ENCODE data around the gene CDH26.
A peak's percentile ranks its signal among the peaks of the same experiment; 100 is the strongest.

Gene CDH26

GRCh38 chr20:59987135-59987534 lies 28.9 kb downstream of the CDH26 start:
- DNase-seq: no peak

- peak; percentile 33 for DNase-seq
Observed at GRCh38 chr20:59988141-59988540, 29.9 kb downstream of the CDH26 start.

- peak; percentile 39 for DNase-seq
Observed at GRCh38 chr20:59992526-59993084, 34.4 kb downstream of the CDH26 start.

GRCh38 chr20:59993736-59994430 lies 35.7 kb downstream of the CDH26 start:
- DNase-seq: no peak

- no peak for DNase-seq
Observed at GRCh38 chr20:59994697-59995122, 36.5 kb downstream of the CDH26 start.

- DNase-seq: no peak
Observed at GRCh38 chr20:59996108-59996507, 37.9 kb downstream of the CDH26 start.

- DNase-seq: no peak
Observed at GRCh38 chr20:59997896-59998295, 39.7 kb downstream of the CDH26 start.

GRCh38 chr20:59999502-59999901 lies 41.3 kb downstream of the CDH26 start:
- no peak for DNase-seq

GRCh38 chr20:60000271-60001042 lies 42.2 kb downstream of the CDH26 start:
- DNase-seq: no peak

GRCh38 chr20:60001108-60001507 lies 42.9 kb downstream of the CDH26 start:
- no peak for DNase-seq

GRCh38 chr20:60003776-60004175 lies 45.6 kb downstream of the CDH26 start:
- no peak for DNase-seq

- no peak for DNase-seq
Observed at GRCh38 chr20:60006261-60006660, 48.0 kb downstream of the CDH26 start.

- no peak for DNase-seq
Observed at GRCh38 chr20:60007464-60007863, 49.2 kb downstream of the CDH26 start.

- no peak for DNase-seq
Observed at GRCh38 chr20:60008130-60008808, 50.0 kb downstream of the CDH26 start.

- no peak for DNase-seq
Observed at GRCh38 chr20:60009318-60009717, 51.1 kb downstream of the CDH26 start.

GRCh38 chr20:60009826-60010616 lies 51.8 kb downstream of the CDH26 start:
- no peak for DNase-seq

GRCh38 chr20:60010689-60011458 lies 52.7 kb downstream of the CDH26 start:
- no peak for DNase-seq

- DNase-seq: peak; percentile 92
Observed at GRCh38 chr20:60011512-60012507, 53.6 kb downstream of the CDH26 start.

GRCh38 chr20:60013296-60014139 lies 55.3 kb downstream of the CDH26 start:
- no peak for DNase-seq

- no peak for DNase-seq
Observed at GRCh38 chr20:60016406-60016805, 58.2 kb downstream of the CDH26 start.

Data from COR-L47 (cell line).